ENCODE measurements around the gene NBEA. TPM values are rescaled to one million over a fixed set of nuclear protein-coding genes. Genes with fewer than 3 reads are reported as not detected.

Gene NBEA
- total RNA-seq, 1 donor from 2014 or later = 19.1 TPM

DNA sequence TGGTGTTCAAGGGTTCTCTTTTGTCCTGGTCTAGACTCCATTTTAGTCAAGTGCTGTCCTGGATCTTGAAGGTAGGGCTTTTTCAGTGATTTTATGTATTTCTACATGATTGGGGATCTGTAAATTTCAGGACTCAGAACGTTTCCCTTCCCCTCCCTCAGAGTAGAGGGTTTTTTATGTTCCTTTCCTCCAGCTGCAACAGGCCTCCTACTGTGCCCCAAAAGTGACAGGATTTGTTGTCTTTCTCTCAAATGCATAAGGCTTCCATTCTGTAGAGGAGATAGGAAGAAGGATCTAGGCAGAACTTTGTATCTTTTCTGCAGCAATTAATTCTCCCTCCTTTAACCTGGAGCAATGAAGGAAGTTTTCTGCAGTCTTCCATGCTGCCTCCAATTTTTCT is 283.1 kb downstream of the NBEA start:
- intact Hi-C loops (cut with DNase I) = no loop called here
- ATAC-seq (ENCODE audit: poor library complexity) (no peak), DNase-seq (no peak)

DNA sequence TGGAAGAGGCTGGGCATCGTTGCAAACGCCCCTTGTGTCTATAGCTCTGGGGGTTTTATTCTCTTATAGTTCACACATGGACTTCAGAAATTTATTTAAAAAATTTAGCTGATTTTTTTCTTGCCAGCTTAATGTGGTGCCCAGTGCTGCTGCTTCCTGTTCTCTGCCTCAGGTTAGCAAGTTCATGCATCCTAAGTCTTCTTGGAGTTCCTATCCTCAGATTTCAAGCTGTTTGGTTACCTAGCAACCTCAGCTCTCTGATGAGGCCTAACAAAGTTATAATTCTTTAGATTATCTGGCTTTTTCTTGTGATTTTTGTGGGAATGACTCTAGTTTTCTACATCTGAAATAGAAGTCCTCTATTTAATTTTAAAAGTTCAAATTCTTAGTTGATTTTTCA is 283.5 kb downstream of the NBEA start:
- ATAC-seq (ENCODE audit: poor library complexity) (no peak), DNase-seq (no peak)
- intact Hi-C loops (cut with DNase I) = no loop called here

GRCh38 chr13:35228536-35228935 is 286.5 kb downstream of the NBEA start:
- intact Hi-C loops (cut with DNase I) = no loop called here
- no peak for ATAC-seq (ENCODE audit: poor library complexity)
- DNase-seq = no peak

GRCh38 chr13:35231426-35231825 is 289.4 kb downstream of the NBEA start:
- intact Hi-C loops (cut with DNase I) = no loop called here
- DNase-seq (no peak), ATAC-seq (ENCODE audit: poor library complexity) (no peak)

DNA sequence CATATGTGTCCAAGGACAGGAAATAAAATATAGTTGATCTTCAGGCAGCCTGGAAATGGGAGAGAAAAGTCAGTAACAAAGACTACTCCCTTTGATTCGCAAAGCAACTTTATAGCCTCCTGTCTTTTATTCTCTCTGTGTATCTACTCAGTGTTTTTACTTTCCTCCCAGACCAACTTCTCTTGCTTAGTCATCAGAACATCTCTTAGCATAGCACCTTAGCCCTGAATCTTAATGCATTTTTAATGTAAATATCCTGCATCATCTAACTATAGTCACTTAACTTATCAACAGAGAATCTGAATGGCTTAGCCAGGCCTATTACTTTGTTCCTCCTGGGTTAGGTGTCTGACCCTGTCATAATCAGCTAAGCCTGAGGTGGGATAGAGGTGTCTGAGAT is 296.2 kb downstream of the NBEA start:
- intact Hi-C loops (cut with DNase I) = no loop called here
- ATAC-seq (ENCODE audit: poor library complexity) (no peak), DNase-seq (no peak)

- no peak for ATAC-seq (ENCODE audit: poor library complexity)
- intact Hi-C loops (cut with DNase I) = no loop called here
Observed at GRCh38 chr13:35252536-35253205, 310.6 kb downstream of the NBEA start.

GRCh38 chr13:35255241-35255640 is 313.2 kb downstream of the NBEA start:
- peak; percentile 22 for ATAC-seq (ENCODE audit: poor library complexity)
- peak; percentile 35 for DNase-seq
- intact Hi-C loops (cut with DNase I) = no loop called here

More at GRCh38 chr13:35252536-35253205, 310.6 kb downstream of the NBEA start:
- DNase-seq = no peak

GRCh38 chr13:35256459-35257148 is 314.5 kb downstream of the NBEA start:
- DNase-seq (no peak), ATAC-seq (ENCODE audit: poor library complexity) (no peak)
- intact Hi-C loops (cut with DNase I) = no loop called here

DNA sequence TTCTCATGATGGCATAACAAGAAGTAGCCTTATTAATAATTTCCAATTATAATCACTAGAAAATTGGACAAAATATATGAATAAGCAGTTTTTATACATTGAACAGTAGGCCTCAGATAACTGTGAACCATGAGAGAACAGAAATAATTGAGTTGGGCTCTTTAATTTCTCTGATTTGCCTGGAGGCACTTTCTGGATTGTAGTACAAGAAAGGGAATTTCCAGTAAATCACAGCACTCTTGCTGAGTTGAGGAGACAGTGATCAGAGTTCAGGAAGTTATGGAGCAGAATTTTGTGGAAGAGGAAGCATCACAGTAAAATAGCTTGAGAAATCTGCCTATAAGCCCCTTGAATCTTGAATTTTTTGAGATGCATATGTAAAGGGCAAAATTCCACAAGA is 318.2 kb downstream of the NBEA start:
- no peak for ATAC-seq (ENCODE audit: poor library complexity)
- intact Hi-C loops (cut with DNase I) = no loop called here
- DNase-seq = no peak

- intact Hi-C loops (cut with DNase I) = no loop called here
- no peak for DNase-seq
- no peak for ATAC-seq (ENCODE audit: poor library complexity)
Observed at GRCh38 chr13:35266412-35266811, 324.3 kb downstream of the NBEA start.

GRCh38 chr13:35278917-35279316 is 336.8 kb downstream of the NBEA start:
- DNase-seq (no peak), ATAC-seq (ENCODE audit: poor library complexity) (no peak)
- intact Hi-C loops (cut with DNase I) = no loop called here

GRCh38 chr13:35279500-35279899 is 337.4 kb downstream of the NBEA start:
- intact Hi-C loops (cut with DNase I) = no loop called here
- ATAC-seq (ENCODE audit: poor library complexity) (no peak), DNase-seq (no peak)

DNA sequence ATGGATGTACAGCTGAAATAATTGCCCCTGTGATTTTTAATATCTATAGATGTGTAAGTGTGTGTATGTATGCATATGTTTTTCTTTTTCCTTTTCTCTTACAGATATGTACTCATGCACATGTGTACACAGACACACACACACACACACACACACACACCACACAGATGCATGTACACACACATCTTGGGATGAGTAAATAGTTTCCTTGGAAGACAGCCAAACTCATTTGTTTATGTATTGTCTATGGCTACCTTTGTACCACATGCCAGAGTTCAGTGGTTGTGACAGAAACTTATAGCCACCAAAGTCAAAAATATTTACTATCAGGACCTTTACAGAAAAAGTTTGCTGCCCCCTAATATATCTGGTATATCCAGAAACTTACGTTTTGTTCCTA is 341.8 kb downstream of the NBEA start:
- no peak for DNase-seq
- no peak for ATAC-seq (ENCODE audit: poor library complexity)
- intact Hi-C loops (cut with DNase I) = no loop called here

DNA sequence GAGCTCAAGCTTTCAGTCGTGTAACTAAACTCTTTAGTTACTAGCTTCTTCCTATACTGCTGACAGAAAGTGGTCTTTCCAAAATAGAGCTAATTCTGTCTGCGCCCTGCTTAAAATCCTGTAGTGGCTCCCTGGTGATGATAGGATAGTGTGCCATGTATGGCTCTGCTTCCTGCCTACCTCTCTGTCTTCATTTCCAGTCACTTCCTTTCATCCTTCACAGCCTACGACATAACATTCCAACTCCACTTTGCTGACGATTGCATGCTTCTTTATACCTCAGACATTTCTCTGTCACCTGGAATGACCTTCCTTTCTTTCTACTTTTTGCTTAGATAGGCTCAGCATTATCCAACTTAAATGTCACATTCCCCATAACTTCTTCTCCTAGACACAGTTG is 343.6 kb downstream of the NBEA start:
- DNase-seq (no peak), ATAC-seq (ENCODE audit: poor library complexity) (peak; percentile 38)
- intact Hi-C loops (cut with DNase I) = no loop called here

- intact Hi-C loops (cut with DNase I) = no loop called here
- ATAC-seq (ENCODE audit: poor library complexity) = no peak
- no peak for DNase-seq
Observed at GRCh38 chr13:35292329-35292728, 350.3 kb downstream of the NBEA start.

DNA sequence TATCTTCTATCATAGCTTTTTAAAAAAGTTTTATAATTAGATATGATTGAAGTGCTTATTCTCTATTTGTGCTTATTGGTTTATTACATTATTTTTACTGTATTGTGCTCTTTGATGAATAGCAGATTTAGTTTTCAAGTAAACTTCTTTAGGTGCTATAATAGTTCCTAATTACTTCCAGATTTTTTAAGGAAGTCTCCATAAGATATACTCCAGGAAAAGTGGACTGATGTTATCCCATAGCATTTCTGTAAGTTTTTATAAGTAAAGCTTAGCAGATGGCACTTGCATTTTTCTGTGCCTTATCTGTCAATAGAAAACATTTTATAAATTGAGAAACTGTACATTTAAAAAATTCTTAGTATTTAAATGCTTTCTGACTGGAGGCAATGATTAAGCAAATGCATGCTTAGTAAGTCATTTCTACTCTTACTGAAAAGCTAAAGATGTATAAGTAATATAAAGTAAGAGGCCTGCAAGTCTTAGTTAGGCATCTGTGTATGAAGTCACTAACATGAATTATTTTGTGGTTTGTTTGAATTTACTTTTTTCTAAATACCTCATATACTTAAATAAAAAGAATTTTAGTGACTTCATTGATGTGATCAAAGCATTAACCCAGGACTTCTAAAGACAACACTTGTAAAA is 351.6 kb downstream of the NBEA start:
- no peak for ATAC-seq (ENCODE audit: poor library complexity)
- intact Hi-C loops (cut with DNase I) = no loop called here
- no peak for DNase-seq

DNA sequence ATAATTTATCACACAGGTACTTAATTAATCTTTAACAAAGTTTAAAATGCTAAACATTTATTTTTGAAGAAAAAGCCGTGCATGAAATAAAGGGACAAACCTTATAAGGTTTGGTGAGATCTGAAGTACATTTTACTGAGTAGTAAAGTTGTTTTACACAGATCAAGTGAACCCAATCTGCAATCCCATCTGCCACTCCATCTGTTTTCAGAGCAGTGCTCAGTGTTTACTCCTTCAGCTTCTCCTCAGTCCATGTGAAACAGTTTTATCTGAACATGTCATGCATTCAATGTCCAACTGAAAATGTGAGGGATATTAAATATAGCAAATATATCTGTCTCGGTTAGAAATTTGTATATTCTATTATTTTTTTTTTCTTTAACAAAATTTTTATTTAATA is 367.6 kb downstream of the NBEA start:
- intact Hi-C loops (cut with DNase I) = no loop called here
- no peak for ATAC-seq (ENCODE audit: poor library complexity)

GRCh38 chr13:35332134-35332533 is 390.1 kb downstream of the NBEA start:
- ATAC-seq (ENCODE audit: poor library complexity) = no peak
- intact Hi-C loops (cut with DNase I) = no loop called here
- DNase-seq = no peak

More for the DNA sequence above, 367.6 kb downstream of the NBEA start:
- no peak for DNase-seq

GRCh38 chr13:35333157-35333556 is 391.1 kb downstream of the NBEA start:
- intact Hi-C loops (cut with DNase I) = no loop called here
- no peak for DNase-seq
- no peak for ATAC-seq (ENCODE audit: poor library complexity)

DNA sequence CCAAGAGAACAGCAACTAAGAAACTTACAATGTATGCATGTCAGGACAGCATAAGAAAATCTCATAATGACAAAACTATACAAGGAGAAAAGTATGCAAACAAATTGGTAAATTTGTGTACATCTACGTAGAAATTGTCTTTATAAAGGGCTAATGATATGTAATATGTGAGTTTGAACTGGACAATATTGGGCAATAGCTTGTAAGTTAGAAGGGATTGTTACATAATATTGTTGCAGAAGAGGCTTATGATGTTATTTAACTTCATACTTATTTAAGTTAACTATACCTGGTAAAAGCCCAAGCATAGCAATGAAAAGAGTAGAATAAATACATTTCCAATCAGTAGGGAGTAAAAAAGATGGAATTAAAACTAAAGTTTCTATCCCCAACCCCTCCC is 400.4 kb downstream of the NBEA start:
- no peak for ATAC-seq (ENCODE audit: poor library complexity)
- no peak for DNase-seq
- intact Hi-C loops (cut with DNase I) = no loop called here

Measured in Right ventricle myocardium superior (tissue), 1 donor.